HG03575 (cell line): Measurements from ENCODE around the gene ATP9B.
"Not testable (repeated sequence)": the region's sequence is repeated elsewhere in the genome, so short reads cannot be mapped to it uniquely, and the experiment has no call there.

Experiments
- ATAC-seq: cut with Tn5 transposase; IDR thresholded peaks from one replicate; pipeline ENCODE4 v1.9.1; 2021; ENCODE audit not compliant: unreplicated experiment, insufficient number of reproducible peaks, low FRiP score; ENCODE audit errors: extremely low read depth

ATP9B gene

DNA sequence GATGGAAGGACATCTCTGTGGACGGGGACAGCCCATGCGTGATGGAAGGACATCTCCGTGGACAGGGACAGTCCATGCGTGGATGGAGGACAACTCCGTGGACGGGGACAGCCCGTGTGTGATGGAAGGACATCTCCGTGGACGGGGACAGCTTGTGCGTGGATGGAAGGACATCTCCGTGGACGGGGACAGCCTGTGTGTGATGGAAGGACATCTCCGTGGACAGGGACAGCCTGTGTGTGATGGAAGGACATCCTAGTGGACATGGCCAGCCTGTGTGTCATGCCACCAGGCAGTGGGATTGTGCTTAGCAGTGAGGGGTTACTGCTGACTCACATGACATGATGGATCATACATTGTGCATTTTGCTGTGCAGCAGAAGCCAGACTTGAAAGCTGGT is 296.5 kb downstream of the ATP9B start:
- ATAC-seq, result no peak

DNA sequence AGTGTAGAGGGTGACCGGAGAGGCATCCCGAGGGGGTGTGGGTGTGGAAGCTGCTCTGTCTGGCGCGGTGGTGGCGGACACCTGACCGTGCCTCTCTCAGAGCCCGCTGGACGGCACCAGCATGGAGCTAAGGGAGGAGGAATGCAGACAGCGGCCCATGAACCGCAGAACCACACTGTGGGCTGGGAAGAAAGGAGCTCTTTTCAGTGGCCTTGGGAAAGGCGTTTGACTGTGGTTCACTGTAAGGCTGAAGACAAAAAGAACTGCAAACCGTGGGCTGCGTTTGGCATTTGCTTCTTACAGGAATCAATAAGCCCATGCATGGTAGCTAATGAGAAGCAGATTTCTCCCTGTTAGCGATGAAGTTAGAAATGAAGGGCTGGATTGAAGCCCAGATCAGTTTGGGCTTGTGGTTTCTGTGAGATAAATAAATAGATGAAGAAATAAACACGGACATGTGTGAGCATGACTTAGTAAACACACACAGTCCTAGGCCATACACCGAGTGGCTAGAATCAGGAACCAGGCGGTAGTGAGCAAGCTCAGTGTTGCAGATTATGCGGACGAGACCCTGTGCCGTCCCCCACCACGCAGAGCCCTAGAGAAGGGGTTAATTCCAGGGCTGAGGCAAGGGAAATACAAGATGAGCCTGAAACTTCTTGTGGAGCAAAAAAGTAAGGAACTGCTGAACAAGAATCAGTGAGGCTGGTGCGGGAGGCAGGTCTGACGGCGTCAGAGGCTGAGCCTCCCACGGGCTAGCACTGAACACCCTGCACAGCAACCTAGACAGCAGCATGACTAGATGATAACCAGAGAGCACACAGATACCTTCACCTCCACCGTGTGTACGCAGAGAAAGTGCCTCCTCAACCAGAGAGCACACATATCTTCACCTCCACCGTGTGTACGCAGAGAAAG is 297.2 kb downstream of the ATP9B start:
- ATAC-seq, result no peak

DNA sequence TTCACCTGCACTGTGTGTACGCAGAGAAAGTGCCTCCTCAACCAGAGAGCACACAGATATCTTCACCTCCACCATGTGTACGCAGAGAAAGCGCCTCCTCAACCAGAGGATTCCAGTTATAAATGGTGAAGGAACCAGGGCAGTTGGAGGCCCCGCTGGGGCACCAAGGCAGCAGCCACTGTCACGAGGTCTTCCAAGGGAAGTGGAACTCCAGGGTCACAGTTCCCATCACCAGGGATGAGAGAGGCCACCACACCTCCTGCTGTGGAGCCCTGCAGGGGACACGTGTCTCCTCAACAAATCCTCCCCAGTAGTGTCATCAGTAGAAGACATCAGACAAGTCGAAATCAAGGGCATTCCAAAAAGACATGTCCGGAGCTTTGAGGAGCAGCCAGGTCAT is 298.3 kb downstream of the ATP9B start:
- no peak for ATAC-seq

DNA sequence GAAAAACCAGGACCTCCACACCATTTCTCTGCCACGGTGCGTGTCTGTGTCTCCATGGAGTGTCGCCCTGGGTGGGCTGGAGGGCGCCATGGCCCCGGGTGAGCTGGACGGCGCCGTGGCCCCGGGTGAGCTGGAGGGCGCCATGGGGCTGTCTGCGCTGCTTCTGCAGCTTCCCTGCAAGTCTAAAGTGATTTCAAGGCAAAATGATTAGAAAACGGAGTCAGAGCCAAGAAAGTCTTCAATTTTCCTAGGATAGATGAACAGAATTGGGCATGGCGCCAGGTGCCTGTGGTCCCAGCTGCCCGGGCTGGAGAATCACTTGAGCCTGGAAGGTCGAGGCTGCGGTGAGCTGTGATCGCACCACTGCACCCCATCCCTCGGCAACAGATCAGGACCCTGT is 298.8 kb downstream of the ATP9B start:
- no peak for ATAC-seq

DNA sequence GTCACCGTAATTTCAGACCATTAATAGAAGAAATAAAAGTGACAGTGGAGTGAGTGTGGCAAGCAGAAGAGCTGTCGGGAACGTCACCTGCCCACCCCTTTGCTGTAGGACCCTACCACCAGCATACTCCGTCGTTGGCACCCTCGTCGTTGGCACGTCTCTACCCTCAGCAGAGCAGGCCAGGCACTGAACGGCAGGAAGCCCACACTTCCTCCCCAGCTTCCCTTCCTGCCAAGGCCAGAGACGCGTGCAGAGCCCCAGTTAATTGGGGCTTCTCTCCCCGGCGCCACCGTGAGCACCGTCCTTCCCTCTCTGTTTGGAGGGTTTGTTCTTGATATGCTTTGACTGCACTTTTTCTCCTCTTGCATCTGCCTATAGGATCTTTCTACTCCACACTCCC is 299.5 kb downstream of the ATP9B start:
- no peak for ATAC-seq

DNA sequence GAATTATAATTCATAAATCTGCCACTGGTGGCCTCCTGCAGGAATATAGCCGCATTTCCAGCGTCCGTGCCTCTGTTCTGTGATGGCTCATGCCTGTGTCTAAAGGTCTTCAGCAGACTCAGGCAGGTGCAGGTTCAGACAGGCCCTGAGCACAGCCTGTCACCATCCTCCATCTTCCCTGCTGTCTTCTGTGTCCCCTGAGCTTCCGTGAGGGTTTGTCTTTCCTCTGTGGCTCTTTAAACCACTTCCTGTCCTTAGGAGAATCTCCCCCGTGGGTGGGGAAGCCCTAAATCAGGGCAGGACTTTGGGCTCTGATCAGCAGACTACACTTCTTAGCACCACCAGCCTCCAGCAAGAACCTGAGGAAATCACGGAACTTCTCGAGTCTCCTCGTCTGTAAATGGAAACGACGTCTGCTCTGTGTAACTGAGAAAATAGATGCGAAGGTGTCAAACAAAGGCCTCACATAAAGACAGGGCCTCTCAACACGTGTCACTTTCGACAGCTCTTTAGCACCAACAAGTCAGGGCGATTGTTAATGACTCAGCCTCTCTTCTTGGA is 302.4 kb downstream of the ATP9B start:
- ATAC-seq, result no peak

DNA sequence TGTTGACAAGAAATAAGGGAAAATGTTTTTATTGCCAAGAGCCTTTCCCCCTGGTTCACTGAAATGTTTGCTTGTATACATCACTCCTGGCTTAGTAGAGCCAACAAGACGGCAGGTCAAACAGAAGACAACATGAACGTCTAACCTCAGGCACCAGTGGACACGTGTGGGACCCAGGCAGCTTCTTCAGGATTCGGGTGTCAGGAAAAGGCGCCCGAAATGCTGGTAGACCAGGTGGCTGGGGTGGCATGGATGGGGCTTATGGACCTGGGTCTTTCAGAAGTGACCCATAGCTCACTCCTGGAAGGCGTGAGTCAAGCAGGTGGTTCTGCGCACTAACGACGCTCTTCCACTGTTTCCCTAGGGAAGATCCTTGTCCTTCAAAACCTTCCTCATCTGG is 303.3 kb downstream of the ATP9B start:
- ATAC-seq, result no peak

DNA sequence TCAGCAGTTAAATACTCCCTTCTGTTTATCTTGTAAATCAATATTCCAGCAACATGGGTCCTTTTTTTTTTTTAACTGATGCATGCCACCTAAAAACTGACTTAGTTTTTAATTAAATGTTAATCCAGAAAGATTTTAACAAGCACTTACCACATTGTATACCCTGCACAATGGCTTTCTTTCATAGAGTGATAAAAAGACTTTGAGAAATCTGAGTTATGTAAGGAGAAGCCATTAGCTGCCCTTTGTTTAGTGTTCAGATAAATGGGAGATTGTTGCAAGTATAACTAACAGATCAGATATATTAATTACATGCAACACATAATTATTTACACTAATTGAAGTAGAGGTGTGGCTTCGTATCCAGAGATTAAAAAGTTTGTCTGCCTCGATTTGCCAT is 303.8 kb downstream of the ATP9B start:
- ATAC-seq, result no peak

DNA sequence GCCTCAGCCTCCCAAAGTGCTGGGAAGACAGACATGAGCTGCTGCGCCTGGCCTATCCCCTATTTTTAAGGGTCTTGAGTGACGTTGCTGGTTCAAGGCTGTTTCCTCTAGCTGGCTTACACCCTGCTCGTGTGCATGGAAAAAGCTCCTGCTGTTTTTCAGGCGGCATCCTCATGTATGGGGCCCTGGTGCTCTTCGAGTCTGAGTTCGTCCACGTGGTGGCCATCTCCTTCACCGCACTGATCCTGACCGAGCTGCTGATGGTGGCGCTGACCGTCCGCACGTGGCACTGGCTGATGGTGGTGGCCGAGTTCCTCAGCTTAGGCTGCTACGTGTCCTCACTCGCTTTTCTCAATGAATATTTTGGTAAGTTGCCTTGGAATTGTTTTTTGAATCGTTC is 304.5 kb downstream of the ATP9B start:
- ATAC-seq, result no peak

DNA sequence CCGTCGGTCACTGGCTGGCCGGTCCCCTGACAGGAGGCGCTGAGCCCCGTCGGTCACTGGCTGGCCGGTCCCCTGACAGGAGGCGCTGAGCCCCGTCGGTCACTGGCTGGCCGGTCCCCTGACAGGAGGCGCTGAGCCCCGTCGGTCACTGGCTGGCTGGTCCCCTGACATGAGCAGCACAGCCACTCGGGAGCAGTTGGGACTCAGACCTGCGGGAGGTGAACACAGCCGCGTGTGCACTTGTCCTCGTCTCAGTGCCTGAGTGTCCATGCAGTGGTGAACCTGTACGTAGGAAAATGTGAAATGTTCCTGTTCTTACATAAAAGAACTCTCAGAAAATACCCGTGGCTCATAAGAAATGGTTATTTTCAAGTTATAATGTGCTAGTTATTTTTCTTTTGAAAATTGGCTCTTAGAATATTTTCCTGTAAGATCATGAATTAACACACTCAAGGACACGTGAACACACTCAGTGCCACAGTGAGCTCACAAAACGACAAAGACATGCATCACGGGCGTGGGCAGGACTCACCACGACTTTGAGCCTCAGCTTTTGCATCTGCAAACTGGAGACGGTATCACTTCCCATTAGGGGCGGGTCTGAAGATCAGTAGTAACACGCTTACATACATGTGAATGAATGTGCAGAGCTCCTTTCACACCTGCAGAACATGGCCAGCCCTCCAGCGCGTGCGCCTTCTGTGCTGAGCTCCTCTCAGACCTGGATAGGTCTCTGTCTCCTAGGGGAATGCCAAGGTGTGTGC is 305.4 kb downstream of the ATP9B start:
- no peak for ATAC-seq

DNA sequence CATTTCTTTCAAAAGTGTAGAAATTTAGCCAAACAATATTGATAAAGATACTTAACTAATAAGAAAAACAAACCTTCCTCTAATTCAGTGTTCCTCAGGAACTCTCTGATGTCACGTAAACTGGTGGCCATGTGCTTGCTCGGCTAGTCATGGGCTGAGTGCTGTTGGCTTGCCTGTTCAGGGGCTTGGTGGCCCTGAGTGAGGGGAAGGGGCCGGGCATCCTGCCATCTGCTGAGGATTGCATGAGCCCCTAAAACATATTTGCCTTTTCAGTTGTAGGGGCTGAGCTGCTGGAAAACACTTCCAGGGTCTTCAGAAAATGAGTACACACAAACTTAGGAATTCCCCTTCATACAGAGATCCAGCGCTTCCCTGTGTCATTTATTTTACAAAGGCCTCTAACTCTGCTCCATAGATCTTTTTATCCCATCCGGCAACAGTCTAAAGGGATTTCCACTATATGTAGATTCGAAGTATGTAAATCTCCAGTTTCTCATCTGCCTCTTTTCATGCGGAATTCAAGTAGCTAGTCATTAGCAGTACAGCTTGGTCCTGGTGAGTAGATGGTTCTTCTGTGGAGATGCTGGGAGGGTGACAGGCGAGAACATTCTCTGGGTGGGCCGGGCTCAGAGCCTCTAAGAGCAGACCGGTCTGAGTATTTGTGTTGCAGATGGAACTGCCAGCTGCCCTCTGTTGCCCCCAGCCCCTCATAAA is 306.4 kb downstream of the ATP9B start:
- no peak for ATAC-seq

DNA sequence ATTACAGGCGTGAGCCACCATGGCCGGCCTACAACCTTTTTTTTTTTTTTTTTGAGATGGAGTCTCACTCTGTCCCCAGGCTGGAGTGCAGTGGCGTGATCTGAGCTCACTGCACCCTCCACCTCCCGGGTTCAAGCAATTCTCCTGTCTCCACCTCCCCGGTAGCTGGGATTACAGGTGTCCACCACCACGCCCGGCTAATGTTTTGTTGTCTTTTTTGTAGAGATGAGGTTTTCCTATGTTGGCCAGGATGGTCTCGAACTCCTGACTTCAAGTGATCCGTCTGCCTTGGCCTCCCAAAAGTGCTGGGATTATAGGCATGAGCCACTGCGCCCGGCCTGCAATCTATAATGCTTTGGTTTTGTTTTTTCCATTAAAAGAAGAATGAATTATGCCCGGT is 307.5 kb downstream of the ATP9B start:
- not testable (repeated sequence) for ATAC-seq

DNA sequence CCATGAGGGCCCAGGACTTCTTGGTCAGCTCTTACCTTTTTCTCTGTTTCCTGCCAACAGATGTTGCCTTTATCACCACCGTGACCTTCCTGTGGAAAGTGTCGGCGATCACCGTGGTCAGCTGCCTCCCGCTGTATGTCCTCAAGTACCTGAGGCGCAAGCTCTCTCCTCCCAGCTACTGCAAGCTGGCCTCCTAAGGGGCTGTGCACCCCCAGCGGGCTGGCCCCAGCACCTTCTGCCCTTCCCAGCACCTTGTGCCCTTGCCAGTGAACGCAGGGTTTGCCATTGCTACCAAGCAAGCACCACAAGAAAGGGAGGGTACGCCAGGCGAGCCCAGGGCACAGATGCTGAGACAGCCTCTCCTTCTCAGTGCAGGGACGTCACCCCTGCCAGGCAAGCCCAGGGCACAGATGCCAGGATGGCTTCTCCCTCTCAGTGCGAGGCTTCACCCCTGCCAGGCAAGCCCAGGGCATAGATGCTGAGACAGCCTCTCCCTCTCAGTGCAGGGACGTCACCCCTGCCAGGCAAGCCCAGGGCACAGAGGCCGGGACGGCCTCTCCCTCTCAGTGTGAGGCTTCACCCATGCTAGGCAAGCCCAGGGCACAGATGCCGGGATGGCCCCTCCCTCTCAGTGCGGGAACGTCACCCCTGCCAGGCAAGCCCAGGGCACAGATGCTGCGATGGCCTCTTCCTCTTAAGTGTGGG is 308.1 kb downstream of the ATP9B start:
- no peak for ATAC-seq

DNA sequence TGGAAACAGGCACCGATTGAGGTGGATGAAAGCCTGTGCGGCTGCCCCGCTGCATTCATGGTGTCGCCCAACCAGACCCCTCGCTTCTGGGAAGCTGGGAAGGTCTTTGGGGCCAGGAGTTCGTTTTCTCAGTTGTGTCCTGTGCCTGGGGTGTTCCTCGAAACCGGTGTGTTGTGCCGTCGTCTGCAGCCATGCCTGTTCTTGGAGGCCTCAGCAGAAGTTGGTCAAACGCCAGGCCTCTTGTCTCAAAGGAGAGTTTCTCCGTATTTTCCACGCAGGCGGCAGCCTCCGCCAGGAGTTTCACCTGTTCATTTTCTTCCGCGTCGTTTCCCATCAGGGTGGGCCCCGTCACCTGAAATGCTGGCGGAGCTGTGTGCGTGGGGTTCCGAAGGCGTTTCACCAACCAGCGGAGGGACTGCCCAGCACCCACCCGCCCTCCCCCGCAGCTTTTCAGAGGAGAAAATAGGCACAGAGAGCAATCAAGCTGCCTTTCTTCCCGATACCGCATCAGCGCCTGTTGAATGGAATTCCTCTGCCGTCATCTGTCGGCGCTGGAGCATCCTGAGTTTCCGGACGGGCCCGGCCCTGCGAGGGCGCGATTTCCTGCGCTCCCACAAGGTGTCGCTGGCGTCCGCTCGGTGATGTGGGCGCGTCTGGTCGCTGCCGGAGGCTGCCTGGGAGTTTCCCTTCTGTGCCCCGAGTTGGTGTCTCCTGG is 309.5 kb downstream of the ATP9B start:
- no peak for ATAC-seq

DNA sequence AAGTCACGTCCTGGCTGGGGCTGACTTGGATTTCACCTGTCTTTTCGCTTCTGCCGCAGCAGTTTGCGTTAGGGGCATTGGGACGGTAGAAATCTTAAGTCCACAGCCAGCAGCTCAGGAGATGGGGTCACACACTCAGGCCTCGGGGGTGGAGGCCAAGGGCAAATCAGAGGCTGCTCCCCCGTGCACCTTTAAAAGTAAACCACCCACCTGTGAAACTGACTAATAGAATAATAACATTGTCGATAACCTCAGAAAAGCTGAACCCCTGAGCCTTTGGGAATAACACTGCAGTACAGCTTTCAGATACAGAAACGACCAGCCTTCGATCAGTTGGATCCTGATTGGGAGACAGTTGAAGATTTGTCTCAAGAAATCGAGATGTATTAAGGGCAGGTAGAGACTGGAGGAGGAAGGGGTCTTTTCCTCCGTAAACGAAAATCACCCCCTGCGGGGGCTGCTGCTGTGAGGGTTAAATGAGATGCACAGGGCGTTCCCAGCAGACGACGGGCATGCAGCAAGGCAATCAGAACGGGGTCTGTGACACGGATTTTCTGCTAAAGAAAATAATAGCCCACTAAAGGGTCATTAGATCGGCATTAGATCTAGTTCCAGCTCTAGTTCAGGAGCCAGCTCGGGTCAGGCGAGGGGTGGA is 310.2 kb downstream of the ATP9B start:
- ATAC-seq, result no peak

DNA sequence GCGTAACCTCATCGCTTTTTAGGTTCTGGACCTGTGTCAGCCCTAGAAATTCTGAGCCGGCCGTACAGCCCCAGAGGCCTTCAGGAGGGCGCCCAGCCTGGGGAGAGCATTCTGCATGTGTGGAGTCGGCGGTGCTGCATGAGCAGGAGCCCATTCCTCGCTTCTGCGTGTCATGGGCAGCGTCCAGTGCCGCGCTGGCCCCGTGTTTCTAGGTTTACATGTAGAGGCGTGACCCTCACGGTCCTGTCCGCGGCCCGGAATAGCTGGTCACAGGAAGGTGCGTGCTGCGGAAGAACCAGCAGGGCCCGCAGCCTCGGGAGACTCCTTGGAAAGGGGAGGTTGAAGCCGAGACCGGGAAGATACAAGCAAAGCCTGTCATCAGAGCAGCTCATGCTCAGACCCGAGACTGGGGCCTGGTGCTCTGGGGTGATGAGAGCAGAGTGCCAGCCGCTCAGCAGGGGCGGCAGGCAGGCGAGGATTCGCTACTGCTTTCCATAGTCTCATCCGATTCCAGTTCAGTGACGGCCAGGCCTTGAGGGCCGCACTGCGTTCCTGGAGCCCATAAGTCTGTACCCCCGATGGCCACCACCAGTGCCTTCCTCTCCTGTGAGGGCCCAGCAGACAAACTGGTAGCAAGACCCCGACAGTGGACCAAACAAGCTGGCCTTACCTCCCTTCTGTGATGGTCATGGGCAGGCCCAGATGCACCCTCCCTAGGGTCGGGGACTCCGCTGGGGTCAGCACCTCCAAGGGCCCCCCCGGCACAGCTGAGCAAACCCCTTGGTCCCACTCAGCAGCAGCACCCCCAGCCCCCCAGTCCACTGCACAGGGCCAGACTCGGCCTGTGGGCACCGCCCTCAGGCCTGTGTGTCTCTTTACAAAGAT is 311.0 kb downstream of the ATP9B start:
- ATAC-seq, result no peak
